Thoracic aorta (tissue), 2 donors: ENCODE measurements around the gene INO80C. TPM values are rescaled to one million over a fixed set of nuclear protein-coding genes. Genes with fewer than 3 reads are reported as not detected.

ENCODE experiments used
- ATAC-seq: fragments of 150-250 bp; one replicate; pipeline ENCODE4 v1.8.0; 2017; ENCODE audit warnings: low read depth; ENCODE audit not compliant: insufficient number of reproducible peaks, low FRiP score
- DNase-seq: peaks from one replicate; pipeline ENCODE4 v3.0.0-alpha.2; 2020; ENCODE audit warnings: low spot score
- H3K27ac ChIP-seq, 2 donors: fragments of 200-600 bp; sonication (generic); 1 replicate in 1 of 2; 2 replicates in 1 of 2; pipeline ENCODE4 v1.5.1; 2016; ENCODE audit warnings: mild to moderate bottlenecking in 2 of 2, moderate library complexity in 2 of 2
- H3K27me3 ChIP-seq: fragments of 200-600 bp; sonication (generic); replicated peaks from 2 replicates; pipeline ENCODE4 v1.6.0; 2016; ENCODE audit warnings: mild to moderate bottlenecking; ENCODE audit not compliant: insufficient read depth
- H3K36me3 ChIP-seq: fragments of 200-600 bp; sonication (generic); one replicate; pipeline ENCODE4 v1.5.1; 2016
- H3K4me1 ChIP-seq, 2 donors: fragments of 200-600 bp; sonication (generic); 1 replicate in 1 of 2; 2 replicates in 1 of 2; pipeline versions ENCODE4 v1.5.1 to v1.6.0; 2016; ENCODE audit warnings: low read depth in 2 of 2, mild to moderate bottlenecking in 1 of 2; ENCODE audit not compliant: control insufficient read depth in 1 of 2
- H3K4me3 ChIP-seq: fragments of 200-600 bp; sonication (generic); 2 replicates; pipeline ENCODE4 v1.5.1; 2016; ENCODE audit warnings: mild to moderate bottlenecking
- H3K9me3 ChIP-seq: fragments of 200-600 bp; sonication (generic); 2 replicates; pipeline ENCODE4 v1.5.1; 2016
- total RNA-seq, 2 donors: library from RNA; depleted of rRNA; stranded (reverse); fragments of >200 nt; gene quantifications; one replicate each; pipeline versions ENCODE4 v1.1.0 to v1.2.3, GENCODE V29; 2016
- TF ChIP-seq, protein P1 (sequence below): fragments of 200-600 bp; sonication (generic); IDR thresholded peaks from one replicate; pipeline ENCODE4 v1.5.1; 2019; ENCODE audit warnings: antibody characterized with exemption

Gene INO80C
- total RNA-seq, 2 donors from 2014 or later, result 3.0 to 7.3 TPM

DNA sequence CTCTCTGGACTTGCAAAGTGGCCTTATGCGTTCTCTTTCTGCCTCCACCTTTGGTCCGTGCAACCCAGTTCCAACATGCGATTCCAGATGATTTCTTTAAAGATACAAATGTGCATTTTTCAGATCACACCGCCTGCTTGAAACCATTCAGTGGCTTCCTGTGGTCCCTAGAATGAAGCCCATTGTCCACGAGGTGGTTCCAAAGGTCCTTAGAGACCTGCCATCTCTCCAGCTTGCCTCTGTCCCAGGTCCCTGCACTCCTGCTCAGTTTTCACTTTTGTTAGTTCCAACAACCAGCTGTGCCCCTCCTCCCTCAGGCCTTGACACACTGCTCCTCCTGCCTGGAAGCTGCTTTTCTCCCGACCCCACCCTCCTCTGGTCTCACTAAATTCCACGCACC, 3.6 kb upstream of the INO80C start:
- no peaks in the 10 kb centered on the region for H3K36me3 ChIP-seq
- ATAC-seq, result no peak
- H3K9me3 ChIP-seq, result no peaks in the 10 kb centered on the region
- no peaks in the 10 kb centered on the region for H3K27me3 ChIP-seq
- H3K4me3 ChIP-seq, result no peak overlapping the region
- H3K27ac ChIP-seq, result no peak overlapping the region
- DNase-seq, result no peak
- TF ChIP-seq, protein P1, sequence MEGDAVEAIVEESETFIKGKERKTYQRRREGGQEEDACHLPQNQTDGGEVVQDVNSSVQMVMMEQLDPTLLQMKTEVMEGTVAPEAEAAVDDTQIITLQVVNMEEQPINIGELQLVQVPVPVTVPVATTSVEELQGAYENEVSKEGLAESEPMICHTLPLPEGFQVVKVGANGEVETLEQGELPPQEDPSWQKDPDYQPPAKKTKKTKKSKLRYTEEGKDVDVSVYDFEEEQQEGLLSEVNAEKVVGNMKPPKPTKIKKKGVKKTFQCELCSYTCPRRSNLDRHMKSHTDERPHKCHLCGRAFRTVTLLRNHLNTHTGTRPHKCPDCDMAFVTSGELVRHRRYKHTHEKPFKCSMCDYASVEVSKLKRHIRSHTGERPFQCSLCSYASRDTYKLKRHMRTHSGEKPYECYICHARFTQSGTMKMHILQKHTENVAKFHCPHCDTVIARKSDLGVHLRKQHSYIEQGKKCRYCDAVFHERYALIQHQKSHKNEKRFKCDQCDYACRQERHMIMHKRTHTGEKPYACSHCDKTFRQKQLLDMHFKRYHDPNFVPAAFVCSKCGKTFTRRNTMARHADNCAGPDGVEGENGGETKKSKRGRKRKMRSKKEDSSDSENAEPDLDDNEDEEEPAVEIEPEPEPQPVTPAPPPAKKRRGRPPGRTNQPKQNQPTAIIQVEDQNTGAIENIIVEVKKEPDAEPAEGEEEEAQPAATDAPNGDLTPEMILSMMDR, result no peak
- H3K4me1 ChIP-seq, result peaks cover 6 to 12% of the 10 kb centered on the region in 2 donors

DNA sequence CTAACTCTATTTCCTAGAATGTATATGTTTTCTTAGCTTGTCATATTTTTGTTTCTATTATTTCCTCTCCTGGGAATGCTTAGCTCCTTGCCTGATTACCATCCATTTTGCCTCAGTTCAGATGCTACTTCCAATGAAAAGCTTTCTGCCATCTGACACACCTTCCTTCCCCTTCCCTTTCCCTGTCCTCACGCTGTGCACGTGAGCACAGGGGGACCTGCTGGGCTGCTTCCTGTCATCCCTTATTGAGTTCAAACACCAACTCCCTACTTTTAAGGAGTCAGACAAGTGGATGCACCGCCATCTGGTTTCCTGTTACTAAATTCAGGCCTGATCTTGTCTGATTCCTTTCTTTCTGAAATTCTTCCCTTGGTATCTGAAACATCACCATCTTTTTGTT, 2.4 kb upstream of the INO80C start:
- peaks cover 10 to 16% of the 10 kb centered on the region in 2 donors for H3K4me1 ChIP-seq
- no peaks in the 10 kb centered on the region for H3K36me3 ChIP-seq
- H3K4me3 ChIP-seq, result no peak overlapping the region
- ATAC-seq (no peak), DNase-seq (no peak)
- no peaks in the 10 kb centered on the region for H3K27me3 ChIP-seq
- H3K27ac ChIP-seq, result no peak overlapping the region
- H3K9me3 ChIP-seq, result no peaks in the 10 kb centered on the region
- TF ChIP-seq, protein P1, result no peak

DNA sequence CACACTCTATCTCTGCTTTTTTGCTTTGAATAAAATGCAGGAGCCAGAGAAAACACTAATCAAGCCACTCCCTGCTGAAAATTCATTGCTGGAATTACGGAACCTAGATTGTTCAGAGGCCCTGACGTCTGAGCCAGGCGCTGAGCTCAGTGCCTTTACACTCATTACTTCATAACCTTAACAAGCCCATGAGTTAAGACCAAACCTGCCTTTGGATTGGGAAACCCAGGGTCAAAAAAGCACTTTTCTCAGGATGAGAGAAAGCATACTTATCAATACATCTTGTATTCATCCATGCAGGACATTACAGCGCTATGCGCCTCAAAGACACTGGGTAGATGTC, 762 bp downstream of the INO80C start:
- TF ChIP-seq, protein P1, result no peak
- Histone ChIP-seq H3K36me3 (no peaks in the 10 kb centered on the region), H3K9me3 (no peaks in the 10 kb centered on the region), H3K4me1 (peaks cover 10 to 16% of the 10 kb centered on the region in 2 donors), H3K27me3 (no peaks in the 10 kb centered on the region), H3K4me3 (peak overlapping the region; percentile 89), H3K27ac (peak overlapping the region; percentile 93 to 95)
- ATAC-seq, result peak; percentile 34
- DNase-seq, result no peak

DNA sequence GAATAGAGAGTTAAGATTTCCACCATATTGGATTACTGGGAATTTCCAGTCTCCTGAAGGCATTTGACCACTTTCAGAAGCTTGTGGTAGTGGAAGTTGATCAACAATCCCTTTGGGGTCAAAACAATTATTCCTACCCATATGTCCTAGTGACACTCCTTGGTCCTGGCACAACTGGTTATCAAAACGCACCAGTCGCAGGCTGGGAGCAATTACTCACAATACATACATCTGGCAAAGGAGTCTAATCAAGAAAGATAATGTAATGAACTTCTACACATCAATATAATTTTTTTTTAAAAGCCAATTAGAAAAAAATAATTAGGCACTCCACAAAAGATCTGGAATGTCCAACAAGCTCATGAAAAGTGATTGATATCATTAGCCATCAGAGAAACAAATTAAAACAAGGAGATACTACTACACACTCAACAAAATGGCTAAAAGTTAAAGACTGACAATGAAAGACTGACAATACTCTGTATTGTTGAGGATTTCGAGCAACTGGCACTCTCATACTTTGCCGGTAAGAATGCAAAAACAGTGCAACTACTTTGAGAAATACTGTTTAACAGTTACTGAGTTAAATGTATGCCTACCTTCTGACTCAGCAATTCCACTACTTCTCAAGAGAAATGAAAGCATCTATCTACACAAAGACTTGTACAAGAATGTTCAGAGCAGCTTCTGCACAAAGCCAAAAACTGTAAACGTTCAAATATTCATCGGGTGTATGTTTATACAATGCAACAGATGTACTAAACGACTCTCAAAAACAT, 2.0 kb downstream of the INO80C start:
- H3K4me3 ChIP-seq, result no peak overlapping the region
- no peak for DNase-seq
- H3K27me3 ChIP-seq, result no peaks in the 10 kb centered on the region
- no peaks in the 10 kb centered on the region for H3K36me3 ChIP-seq
- no peaks in the 10 kb centered on the region for H3K9me3 ChIP-seq
- H3K27ac ChIP-seq, result no peak overlapping the region
- H3K4me1 ChIP-seq, result peaks cover 10 to 16% of the 10 kb centered on the region in 2 donors
- TF ChIP-seq, protein P1, result no peak
- ATAC-seq, result no peak

DNA sequence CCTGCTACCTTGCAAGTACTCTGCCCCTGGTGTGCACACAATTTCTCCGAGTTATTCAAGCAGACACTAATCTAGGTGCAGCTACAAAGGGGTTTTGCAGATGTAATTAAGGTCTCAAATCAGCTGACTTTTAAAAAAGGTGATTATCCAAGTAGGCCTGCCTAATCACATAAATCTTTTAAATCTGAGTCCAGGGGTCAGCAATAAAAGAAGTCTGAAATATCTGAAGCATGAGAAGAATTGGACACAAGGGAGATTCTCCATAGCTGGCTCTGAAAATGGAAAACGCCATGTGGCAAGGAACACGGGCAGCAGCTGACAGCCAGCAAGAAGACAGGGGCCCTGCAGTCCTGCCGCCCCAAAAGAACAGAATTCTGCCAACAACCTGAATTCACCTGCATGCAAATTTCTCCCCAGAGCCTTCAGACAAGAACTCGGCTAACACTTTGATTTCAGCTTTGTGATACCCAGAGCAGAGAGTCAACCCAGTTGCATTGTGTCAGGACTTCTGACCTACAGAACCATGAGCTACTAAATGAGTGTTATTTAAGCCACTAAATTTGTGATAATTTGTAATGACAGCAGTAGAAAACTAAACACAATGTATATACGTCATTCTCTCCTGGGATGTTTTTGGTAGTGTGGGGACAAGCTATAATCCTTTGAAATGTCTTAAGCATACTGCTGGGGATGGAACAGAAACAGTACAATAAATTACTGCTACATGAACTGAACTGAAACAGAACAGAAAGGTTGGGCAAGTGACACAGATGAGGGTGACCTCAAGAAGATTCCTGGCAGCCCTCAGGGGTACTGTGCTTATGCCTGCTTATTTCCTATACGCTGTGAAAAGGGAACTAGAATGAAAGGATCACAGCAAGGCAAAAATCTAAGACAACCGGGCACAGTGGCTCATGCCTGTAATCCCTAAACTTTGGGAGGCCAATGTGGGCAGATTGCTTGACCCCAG, 3.2 kb downstream of the INO80C start:
- ATAC-seq (no peak), DNase-seq (no peak)
- Histone ChIP-seq H3K9me3 (no peaks in the 10 kb centered on the region), H3K4me1 (peaks cover 10 to 16% of the 10 kb centered on the region in 2 donors), H3K36me3 (no peaks in the 10 kb centered on the region), H3K27ac (no peak overlapping the region), H3K27me3 (no peaks in the 10 kb centered on the region), H3K4me3 (no peak overlapping the region)
- TF ChIP-seq, protein P1, result no peak
